Erythroblast (primary cell): Measurements from ENCODE around the gene BIRC6.

ENCODE experiments used
- GATA1 ChIP-seq: IDR thresholded peaks from 2 replicates; pipeline ENCODE4 v1.6.1; 2011; ENCODE audit warnings: low read depth, mild to moderate bottlenecking, control low read depth, low read length, moderate library complexity
- POLR2A ChIP-seq: IDR thresholded peaks from 2 replicates; pipeline ENCODE4 v1.6.1; 2011; ENCODE audit warnings: mild to moderate bottlenecking, low read length

GRCh38 chr2:32538735-32539134 lies 181.9 kb downstream of the BIRC6 start:
- TF ChIP-seq GATA1 = no peak
- TF ChIP-seq POLR2A = no peak
